ENCODE measurements around the gene THAP10.

The THAP10 gene

DNA sequence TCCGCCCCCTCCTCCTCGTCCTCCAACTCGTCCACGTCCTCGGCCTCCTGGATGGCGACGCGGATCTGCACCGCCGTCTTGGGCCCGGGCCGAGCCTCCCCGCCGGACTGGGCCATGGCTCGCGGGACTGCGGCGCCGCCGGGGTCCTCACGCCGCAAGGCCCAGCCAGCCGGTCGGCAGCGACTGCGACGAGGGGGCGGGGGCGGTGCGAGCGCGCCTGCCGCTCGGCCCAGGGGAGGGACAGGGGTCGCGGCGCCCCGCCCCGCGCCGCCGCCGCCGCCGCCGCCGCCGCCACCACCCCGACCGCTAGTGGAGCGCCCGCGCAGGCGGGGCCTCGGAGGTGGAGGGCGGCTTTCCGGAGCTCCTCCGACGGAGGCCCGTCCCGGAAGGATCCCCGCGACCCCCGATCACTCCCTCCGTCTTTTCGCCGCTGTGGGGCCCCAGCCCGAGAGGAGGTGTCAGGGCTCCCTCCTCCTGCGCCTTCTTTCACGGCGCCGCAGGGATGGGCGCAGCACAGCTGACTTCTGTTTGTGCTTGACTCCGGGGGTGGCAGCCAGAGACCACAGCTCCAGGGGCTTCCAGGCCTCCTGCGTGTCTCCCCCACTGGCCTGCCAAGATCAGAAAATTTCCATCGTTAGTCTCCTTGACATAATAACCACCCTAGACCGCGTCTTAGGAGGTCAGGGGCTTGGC lies 38.1 kb downstream of the THAP10 start, which contains the start of gene LARP6:
Gene LARP6, minus strand, starts transcription at position 185 of the 693 bp plus-strand sequence. Its CDS starts 69 bp downstream, at position 116.
- DNase-seq (ENCODE audit: low read depth in 2 of 2) = peak in 1 of 2 donors; percentile 8

DNA sequence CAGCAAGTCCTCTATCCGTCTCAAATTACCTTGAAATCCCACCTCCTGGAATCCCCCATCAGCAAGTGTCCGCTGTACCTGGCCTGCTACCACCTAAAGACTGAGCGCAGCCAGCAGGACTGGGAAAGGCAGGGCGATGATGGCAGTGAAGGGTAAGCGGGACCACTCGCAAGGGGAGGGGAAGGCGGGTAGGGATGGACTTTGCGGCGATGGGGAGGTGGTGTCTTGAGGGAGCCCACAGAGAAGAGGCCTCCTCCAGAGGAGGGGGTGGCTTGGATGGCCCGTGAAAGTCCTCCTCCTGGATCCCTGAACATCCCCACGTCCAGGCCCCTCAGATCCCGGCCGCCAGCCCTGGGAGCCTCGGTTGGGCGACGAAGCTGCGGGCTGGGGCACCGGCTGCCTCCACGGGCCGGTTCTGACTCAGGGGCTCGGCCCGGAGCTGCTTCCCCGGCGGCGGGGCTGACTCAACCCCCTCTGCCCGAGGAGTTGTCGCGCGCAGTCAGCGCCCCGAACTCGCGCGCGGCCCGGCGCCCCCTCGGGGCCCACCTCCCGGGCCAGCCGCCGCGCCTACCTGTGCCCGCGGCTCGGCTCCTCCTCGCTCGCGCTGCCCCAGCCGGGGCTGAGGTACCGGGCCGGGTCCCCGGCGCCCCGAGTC lies 38.8 kb downstream of the THAP10 start:
- peak in 1 of 2 donors; percentile 4 for DNase-seq (ENCODE audit: low read depth in 2 of 2)

DNA sequence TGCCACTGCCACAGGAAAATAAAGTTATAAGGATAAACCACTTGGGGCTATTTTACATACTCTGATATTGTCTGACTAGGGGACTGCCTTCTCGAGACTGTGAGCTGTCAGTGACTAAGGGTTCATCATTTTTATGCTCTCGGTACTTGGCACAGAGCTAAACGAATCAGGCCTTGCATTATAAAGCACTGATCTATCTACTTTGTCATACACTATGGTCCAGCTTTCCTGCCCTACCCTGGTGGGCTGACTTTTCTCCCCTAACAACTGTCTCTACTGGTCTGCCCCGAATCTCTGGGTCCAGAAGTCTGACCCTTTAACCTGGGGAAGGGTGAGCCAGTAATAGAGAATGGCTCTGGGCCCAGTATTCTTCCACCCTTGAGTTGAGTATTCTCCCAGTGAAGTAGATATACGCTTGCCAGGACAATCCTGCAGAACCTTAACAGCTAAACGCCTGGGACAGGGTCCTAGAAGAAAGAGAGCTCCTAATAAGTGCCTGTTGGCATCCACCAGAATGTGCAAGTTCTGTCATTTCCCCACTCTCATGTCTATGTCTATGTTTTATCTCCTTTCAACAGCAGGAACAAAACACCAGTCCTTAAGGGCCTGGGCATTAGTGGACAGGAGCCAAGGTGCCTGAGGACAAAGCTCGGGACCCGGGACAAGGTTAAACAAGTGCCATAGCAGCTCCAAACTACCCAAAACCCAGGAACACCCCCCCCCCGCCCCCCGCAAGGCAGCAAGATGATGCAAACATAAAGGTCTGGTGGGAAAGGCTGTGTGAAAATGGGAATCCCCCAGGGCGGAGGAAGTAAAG lies 39.5 kb downstream of the THAP10 start:
- no peak for DNase-seq (ENCODE audit: low read depth in 2 of 2)

DNA sequence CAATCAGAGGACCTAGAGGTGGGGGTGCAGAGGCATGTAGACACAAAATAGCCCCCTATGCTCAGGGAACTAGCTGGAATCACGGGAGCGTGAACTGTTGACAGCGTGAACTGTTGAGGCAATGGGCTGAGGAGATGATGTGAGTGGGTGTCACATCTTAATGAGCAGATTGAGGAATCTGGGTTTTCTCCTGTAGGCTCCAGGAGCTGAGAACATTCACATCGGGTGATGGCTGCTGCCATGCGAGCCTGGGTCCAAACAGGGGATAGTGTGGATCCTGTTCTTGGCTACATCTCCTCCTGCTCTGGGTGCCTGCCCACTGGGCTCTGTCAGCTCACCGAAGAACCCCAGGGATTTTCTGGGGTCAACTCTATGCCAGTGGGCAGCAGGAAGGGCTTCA lies 40.3 kb downstream of the THAP10 start:
- DNase-seq (ENCODE audit: low read depth in 2 of 2) = no peak

DNA sequence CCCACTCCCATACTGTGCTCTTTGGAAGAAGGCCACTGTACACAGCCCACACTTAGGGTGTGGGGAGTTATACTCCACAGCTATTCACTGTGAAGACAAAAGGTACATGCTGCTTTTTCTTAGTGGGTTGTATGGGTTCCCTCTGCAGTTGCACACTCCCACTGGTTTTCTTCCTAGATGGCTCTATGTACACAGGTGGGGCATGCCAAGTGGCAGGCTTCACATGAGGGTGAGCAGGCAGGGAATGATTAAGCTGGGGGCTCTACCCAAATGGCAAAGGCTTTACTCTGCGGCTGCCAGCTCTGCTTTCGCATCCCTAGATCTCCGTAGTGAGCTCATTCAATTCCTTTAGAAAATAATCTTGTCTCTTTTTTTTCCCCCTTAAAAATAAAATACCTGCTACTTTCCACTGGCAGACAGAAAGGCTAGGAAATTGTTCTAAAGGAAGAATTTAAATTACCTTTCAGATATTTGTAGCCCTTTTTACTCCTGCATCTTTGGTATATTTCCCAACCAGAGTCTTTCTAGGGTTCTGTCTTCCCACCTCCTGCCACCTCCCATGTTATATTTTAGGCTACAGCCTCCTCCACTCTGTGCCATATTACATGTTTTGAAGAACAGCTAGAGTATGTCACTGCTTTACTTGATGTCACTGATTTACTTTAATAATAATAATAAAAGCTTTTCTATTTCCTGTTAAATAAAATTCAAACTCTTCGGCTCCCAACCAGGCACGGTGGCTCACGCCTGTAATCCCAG lies 46.5 kb downstream of the THAP10 start:
- no peak for DNase-seq (ENCODE audit: low read depth in 2 of 2)

DNA sequence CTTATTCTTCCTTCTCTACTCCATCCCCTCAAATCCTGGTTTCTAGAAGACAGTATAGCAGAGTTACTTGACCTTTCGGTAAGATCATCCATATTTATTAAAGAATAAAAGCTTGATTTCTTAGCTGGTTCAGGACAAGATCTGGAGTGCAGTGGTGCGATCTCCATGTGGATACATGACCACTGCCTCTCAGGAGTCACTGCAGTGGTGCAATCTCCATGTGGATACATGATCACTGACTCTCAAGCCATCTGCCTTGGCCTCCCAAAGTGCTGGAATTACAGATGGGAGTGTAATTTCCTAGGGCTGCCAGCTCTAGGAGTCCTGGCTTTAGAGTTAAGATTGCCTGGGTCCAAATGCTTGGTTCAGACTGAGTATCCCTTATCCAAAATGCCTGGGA lies 54.8 kb downstream of the THAP10 start:
- DNase-seq (ENCODE audit: low read depth in 2 of 2) = no peak

DNA sequence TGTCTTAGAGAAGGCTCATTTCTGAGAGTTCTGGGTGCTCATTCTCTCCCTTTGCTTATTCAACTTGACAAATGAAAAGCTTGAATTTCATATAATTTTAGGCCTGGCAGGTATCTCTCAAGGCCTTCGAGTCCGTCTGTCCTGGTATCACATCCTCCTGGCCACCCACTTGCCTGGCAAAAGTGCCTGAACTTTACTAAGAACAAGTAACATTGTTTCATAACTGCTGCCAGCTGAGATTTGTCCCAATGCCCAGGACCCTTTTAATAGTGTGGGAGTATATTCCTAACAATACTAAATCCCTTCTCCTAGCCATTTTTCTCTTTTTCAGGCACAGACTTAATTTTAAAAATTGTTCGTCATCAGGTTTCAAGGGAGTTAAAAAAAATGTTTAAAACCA lies 56.4 kb downstream of the THAP10 start:
- no peak for DNase-seq (ENCODE audit: low read depth in 2 of 2)

DNA sequence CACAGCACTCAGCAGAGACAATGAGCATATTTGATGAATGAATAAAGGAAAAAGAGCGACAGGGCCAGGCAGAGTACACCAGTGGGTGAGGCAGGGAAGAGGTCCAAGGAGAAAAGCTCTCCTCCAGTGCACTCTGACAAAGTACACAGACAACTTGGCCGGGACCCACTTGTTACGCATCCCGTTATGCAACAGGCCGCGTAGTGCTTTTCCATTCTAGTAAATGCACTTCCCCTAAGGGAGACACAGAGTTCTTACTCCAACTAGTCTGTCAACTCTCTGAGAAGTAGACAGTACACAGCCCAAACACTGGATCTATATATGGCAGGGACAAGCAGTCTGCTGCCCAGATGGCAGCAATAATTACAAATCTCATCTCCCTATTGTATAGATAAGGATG lies 56.8 kb downstream of the THAP10 start:
- no peak for DNase-seq (ENCODE audit: low read depth in 2 of 2)

DNA sequence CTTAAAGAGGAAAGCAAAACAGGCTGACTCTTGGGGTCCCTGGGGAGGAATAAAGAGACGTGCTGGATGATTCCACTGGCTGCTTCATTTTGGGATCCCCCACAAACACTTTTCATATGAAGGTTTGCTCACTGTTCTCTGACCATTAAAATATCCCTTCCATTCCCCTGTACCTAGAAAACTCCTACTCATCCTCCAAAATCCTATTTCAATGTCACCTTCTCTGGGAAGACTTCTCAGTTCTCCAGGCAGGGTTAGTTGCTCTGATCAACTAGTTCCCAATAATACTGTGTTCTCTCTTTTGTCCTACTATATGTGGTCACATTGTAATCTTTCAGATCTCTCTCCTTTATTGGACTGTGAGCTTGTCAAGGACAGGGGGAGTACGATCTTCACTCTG lies 57.2 kb downstream of the THAP10 start:
- DNase-seq (ENCODE audit: low read depth in 2 of 2) = no peak

DNA sequence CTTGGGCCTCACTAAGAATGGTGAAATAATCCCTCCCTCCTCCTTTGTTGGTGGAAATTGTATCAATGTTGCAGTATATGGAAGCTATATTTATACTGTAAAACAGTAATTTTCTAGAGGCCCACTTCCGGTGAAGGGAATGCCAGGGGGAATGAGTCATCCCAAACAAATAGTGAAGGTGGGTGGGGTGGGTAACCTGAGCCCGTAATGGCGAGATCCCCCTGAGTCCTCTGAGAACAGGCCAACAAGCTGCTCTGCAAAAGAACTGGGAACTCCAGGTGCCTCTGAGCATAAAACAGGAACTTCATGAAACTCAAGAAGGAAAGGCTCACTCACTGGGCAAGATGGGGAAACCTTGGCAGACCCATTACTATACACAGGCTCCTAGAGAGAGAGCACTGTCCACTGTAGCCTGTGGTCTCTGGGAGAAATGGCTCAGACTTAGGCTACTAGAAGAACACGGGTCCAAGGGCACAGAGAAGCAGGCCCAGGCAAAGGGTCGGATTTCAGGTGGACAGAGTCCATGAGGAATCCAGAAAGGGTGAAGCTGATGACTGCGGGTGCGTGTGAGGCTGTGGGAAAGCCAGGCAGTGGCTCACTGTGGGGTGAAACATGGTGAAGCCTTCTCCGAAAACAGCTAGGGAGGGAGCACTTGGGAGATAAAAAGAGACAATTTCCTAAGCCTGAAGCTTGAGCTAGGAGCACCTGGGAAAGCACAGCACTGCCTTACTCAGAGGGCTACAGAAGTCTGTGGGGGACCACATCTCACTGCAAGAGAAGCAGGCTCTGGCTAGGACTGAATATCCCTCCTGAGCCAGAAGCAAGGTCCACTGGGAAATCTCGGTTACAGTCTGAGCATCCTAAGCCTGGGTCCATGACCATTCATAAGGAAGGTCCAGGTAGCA lies 58.1 kb downstream of the THAP10 start:
- DNase-seq (ENCODE audit: low read depth in 2 of 2) = no peak

DNA sequence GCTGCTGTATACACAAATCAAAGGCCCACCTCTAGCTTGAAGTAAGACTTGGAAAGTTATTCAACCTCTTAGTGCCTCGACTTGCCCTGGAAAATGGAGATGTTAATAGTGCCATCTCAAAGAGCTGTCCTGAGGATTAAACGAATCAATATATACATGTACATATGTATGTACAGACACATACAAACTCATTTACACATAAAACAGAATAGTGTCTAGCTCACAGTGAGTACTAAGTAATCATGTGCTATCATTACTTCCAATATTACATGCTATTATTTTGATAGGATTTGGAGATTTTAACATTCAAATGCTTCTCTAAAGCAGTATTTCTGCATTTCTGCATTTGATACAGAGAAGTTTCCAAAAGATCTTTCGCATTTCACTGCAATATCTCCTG lies 58.8 kb downstream of the THAP10 start:
- DNase-seq (ENCODE audit: low read depth in 2 of 2) = no peak

DNA sequence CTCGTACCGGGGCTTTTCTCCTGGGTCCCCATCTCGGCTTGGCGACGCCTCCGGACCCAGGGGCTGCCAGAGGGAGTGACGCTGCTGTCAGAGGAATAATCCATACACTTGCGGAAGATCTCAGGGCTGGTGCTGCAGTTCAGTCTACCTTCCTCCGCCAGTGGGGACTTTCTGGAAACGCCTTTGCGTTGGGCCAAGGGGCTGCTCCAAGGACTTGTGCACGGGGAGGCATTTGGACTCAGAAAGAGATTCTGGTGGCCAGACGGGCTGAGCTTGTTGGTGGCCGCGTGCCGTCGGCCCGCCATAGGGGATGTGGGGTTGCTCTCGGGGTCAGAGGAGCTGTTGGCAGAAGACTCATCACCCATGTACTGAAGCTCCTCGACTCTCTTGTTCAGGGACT lies 60.1 kb downstream of the THAP10 start:
- DNase-seq (ENCODE audit: low read depth in 2 of 2) = no peak

Data from stimulated activated CD4-positive, alpha-beta T cell treated with anti-CD3 and anti-CD28 coated beads, Interleukin-4, amount 100 ng/mL, for 48 hours (primary cell).